Hepatocyte (in vitro differentiated cells): Measurements from ENCODE around the gene USP22. TPM values are rescaled to one million over a fixed set of nuclear protein-coding genes. Genes with fewer than 3 reads are reported as not detected.

Experiments used
- DNase-seq: peaks from one replicate; pipeline ENCODE4 v3.0.0-alpha.2; 2016; ENCODE audit warnings: low spot score
- H2AFZ ChIP-seq: fragments of 200-600 bp; sonication (generic); 2 replicates; pipeline ENCODE4 v1.6.0; 2016; ENCODE audit warnings: antibody characterized with exemption, mild to moderate bottlenecking
- H3K27ac ChIP-seq: fragments of 200-600 bp; sonication (generic); 2 replicates; pipeline ENCODE4 v1.5.1; 2016; ENCODE audit warnings: mild to moderate bottlenecking
- H3K27me3 ChIP-seq: fragments of 200-600 bp; sonication (generic); 2 replicates; pipeline ENCODE4 v1.6.1; 2016
- H3K36me3 ChIP-seq: fragments of 200-600 bp; sonication (generic); replicated peaks from 2 replicates; pipeline ENCODE4 v1.5.1; 2016; ENCODE audit warnings: low read depth; ENCODE audit not compliant: insufficient read depth
- H3K4me1 ChIP-seq: fragments of 200-600 bp; sonication (generic); 2 replicates; pipeline ENCODE4 v1.5.1; 2016; ENCODE audit warnings: mild to moderate bottlenecking, moderate library complexity; ENCODE audit not compliant: insufficient read depth
- H3K4me2 ChIP-seq: fragments of 200-600 bp; sonication (generic); 2 replicates; pipeline ENCODE4 v1.6.0; 2016
- H3K4me3 ChIP-seq: fragments of 200-600 bp; sonication (generic); 2 replicates; pipeline ENCODE4 v1.5.1; 2016; ENCODE audit warnings: mild to moderate bottlenecking
- H3K79me2 ChIP-seq: fragments of 200-600 bp; sonication (generic); 2 replicates; pipeline ENCODE4 v1.6.0; 2017; ENCODE audit warnings: mild to moderate bottlenecking
- H3K9me2 ChIP-seq: fragments of 200-600 bp; sonication (generic); replicated peaks from 2 replicates; pipeline ENCODE4 v1.6.0; 2017; ENCODE audit warnings: mild to moderate bottlenecking; ENCODE audit not compliant: insufficient read depth
- H3K9me3 ChIP-seq: fragments of 200-600 bp; sonication (generic); 2 replicates; pipeline ENCODE4 v1.5.1; 2016; ENCODE audit warnings: low read depth, mild to moderate bottlenecking
- H4K20me1 ChIP-seq: fragments of 200-600 bp; sonication (generic); 2 replicates; pipeline ENCODE4 v1.6.0; 2016; ENCODE audit warnings: mild to moderate bottlenecking; ENCODE audit not compliant: insufficient read depth, poor library complexity, severe bottlenecking
- CTCF ChIP-seq: fragments of 200-600 bp; sonication (generic); IDR thresholded peaks from 2 replicates; pipeline ENCODE4 v1.5.1; 2016; ENCODE audit warnings: antibody characterized with exemption, mild to moderate bottlenecking; ENCODE audit not compliant: poor library complexity
- EZH2 ChIP-seq: fragments of 200-600 bp; sonication (generic); IDR thresholded peaks from 2 replicates; pipeline ENCODE4 v1.6.1; 2016; ENCODE audit warnings: antibody characterized with exemption, mild to moderate bottlenecking, borderline replicate concordance
- EZH2phosphoT487 ChIP-seq: fragments of 200-600 bp; sonication (generic); IDR thresholded peaks from one replicate; pipeline ENCODE4 v1.6.1; 2018; ENCODE audit warnings: antibody characterized with exemption, mild to moderate bottlenecking, low read depth, moderate library complexity; ENCODE audit not compliant: unreplicated experiment, severe bottlenecking
- WGBS: methylation state at CpG from one replicate; pipeline ENCODE4 v1.1.6; 2016; ENCODE audit warnings: low lambda C conversion rate; ENCODE audit errors: missing lambda C conversion rate; 5-methylcytosine and 5-hydroxymethylcytosine counted together
- polyA plus RNA-seq: library from polyadenylated mRNA; unstranded; fragments of >200 nt; fragmentation: Nextera tagmentation; extraction: Ambion mirVana; gene quantifications from 2 replicates; pipeline ENCODE4 v1.2.1, GENCODE V29; 2016
- total RNA-seq: library from RNA; depleted of rRNA; stranded (reverse); fragments of >200 nt; gene quantifications from 2 replicates; pipeline ENCODE4 v1.2.3, GENCODE V29; 2014

The USP22 gene
- total and polyA plus RNA-seq, 2 experiments from 2014 or later = 84.0 to 157 TPM

DNA sequence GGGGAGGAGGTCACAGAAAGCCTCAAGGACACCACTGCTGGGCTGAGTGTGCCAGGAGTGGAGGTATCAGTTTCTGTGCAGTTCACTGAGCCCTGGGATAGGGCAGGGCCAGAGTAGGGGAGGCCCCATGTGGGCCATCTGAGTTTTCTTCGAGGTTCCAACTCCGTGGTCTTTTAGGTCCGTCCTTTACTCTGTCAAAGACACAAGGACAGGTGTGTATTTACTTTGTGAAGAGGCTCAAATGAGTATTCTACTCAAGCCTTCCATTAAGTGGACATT, 59.5 kb downstream of the USP22 start:
- Histone ChIP-seq H3K27me3 (no peaks in the 10 kb centered on the region), H3K4me2 (no peak overlapping the region), H3K4me1 (no peaks in the 10 kb centered on the region), H3K27ac (no peak overlapping the region), H3K79me2 (no peaks in the 10 kb centered on the region), H3K4me3 (no peak overlapping the region), H2AFZ (no peak overlapping the region), H3K9me2 (no peaks in the 10 kb centered on the region), H3K36me3 (no peaks in the 10 kb centered on the region), H4K20me1 (no peaks in the 10 kb centered on the region), H3K9me3 (no peaks in the 10 kb centered on the region)
- WGBS = 92% methylated on average over 3 of the region's 3 CpGs
- TF ChIP-seq EZH2 (no peak), CTCF (no peak), EZH2phosphoT487 (no peak)
- no peak for DNase-seq

GRCh38 chr17:20982589-20983358, 60.0 kb downstream of the USP22 start:
- Histone ChIP-seq H3K4me2 (no peak overlapping the region), H3K79me2 (no peaks in the 10 kb centered on the region), H3K9me3 (no peaks in the 10 kb centered on the region), H4K20me1 (no peaks in the 10 kb centered on the region), H3K4me3 (no peak overlapping the region), H3K9me2 (no peaks in the 10 kb centered on the region), H3K4me1 (no peaks in the 10 kb centered on the region), H2AFZ (no peak overlapping the region), H3K36me3 (no peaks in the 10 kb centered on the region), H3K27me3 (no peaks in the 10 kb centered on the region), H3K27ac (no peak overlapping the region)
- DNase-seq = no peak
- WGBS = 96% methylated on average over 17 of the region's 17 CpGs
- TF ChIP-seq EZH2 (no peak), CTCF (no peak), EZH2phosphoT487 (no peak)

GRCh38 chr17:20981046-20981920, 61.5 kb downstream of the USP22 start:
- no peaks in the 10 kb centered on the region for H3K9me3 ChIP-seq
- H3K4me1 ChIP-seq = no peaks in the 10 kb centered on the region
- no peak overlapping the region for H2AFZ ChIP-seq
- TF ChIP-seq CTCF (no peak), EZH2phosphoT487 (no peak), EZH2 (no peak)
- no peaks in the 10 kb centered on the region for H3K27me3 ChIP-seq
- no peak overlapping the region for H3K4me2 ChIP-seq
- no peak overlapping the region for H3K4me3 ChIP-seq
- WGBS = 93% methylated on average over 14 of the region's 14 CpGs
- H3K79me2 ChIP-seq = no peaks in the 10 kb centered on the region
- no peak for DNase-seq
- no peaks in the 10 kb centered on the region for H3K36me3 ChIP-seq
- no peaks in the 10 kb centered on the region for H3K9me2 ChIP-seq
- H3K27ac ChIP-seq = no peak overlapping the region
- no peaks in the 10 kb centered on the region for H4K20me1 ChIP-seq
